GM18867 (cell line): Measurements from ENCODE around the gene SLBP.
A peak's percentile ranks its signal among the peaks of the same experiment; 100 is the strongest.

Experiments used
- ATAC-seq: cut with Tn5 transposase; IDR thresholded peaks from one replicate; pipeline ENCODE4 v1.9.1; 2021; ENCODE audit warnings: mild to moderate bottlenecking, moderate library complexity; ENCODE audit not compliant: unreplicated experiment

Gene SLBP

DNA sequence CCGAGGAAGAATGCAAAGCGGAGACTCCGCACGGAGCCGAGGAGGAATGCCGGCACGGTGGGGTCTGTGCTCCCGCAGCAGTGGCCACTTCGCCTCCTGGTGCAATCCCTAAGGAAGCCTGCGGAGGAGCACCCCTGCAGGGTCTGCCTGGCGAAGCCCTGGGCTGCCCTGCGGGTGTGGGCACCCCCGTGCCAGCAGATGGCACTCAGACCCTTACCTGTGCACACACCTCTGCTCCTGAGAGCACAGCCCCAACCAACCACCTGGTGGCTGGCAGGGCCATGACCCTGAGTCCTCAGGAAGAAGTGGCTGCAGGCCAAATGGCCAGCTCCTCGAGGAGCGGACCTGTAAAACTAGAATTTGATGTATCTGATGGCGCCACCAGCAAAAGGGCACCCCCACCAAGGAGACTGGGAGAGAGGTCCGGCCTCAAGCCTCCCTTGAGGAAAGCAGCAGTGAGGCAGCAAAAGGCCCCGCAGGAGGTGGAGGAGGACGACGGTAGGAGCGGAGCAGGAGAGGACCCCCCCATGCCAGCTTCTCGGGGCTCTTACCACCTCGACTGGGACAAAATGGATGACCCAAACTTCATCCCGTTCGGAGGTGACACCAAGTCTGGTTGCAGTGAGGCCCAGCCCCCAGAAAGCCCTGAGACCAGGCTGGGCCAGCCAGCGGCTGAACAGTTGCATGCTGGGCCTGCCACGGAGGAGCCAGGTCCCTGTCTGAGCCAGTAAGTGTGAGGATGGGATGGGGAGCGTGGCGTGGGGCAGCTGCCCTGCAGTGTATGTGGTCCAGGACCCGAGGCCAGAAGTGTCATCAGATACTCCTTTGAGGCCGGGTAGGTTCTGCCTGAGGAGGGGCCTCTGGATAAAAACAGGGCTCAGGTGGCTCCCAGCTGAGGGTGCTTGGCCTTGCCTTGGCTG is 16.2 kb upstream of the SLBP start:
- no peak for ATAC-seq

GRCh38 chr4:1727117-1728031 is 15.3 kb upstream of the SLBP start:
- ATAC-seq = no peak

DNA sequence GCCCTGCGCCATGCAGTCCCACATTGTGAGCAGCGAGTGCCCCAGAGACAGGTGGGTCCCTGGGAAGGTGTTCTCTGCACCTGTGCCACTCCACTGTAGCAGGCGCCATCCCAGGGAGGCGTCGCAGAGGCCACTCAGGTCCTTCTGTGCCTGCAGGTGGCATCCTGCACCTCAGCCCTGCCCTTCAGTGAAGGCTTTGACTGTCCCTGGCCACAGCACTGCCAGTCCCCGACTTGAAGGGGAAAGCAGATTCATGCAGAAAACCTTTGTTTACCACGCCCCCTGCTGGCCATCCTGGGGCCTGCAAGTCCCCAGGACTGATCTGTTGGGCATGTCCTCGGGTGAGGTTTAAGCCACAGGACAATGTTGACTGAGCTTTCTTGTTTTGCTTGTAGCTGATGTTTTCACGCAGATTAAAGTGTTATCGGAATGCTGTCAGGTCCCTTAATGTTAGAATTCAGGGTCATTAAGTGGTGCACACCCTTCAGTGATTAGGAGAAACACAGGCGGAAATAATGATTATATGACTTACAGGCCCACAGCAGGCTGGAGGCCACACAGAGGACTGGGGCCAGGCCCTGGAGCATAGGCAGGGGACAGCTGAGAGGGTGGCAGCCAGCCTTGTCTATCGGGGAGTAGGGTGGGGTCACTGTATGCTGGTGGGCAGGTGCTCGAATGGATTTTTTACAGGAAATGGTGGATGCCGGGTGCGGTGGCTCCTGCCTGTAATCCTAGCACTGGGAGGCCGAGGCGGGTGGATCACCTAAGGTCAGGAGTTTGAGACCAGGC is 14.2 kb upstream of the SLBP start:
- ATAC-seq = peak; percentile 30

GRCh38 chr4:1725521-1725920 is 13.4 kb upstream of the SLBP start:
- no peak for ATAC-seq

DNA sequence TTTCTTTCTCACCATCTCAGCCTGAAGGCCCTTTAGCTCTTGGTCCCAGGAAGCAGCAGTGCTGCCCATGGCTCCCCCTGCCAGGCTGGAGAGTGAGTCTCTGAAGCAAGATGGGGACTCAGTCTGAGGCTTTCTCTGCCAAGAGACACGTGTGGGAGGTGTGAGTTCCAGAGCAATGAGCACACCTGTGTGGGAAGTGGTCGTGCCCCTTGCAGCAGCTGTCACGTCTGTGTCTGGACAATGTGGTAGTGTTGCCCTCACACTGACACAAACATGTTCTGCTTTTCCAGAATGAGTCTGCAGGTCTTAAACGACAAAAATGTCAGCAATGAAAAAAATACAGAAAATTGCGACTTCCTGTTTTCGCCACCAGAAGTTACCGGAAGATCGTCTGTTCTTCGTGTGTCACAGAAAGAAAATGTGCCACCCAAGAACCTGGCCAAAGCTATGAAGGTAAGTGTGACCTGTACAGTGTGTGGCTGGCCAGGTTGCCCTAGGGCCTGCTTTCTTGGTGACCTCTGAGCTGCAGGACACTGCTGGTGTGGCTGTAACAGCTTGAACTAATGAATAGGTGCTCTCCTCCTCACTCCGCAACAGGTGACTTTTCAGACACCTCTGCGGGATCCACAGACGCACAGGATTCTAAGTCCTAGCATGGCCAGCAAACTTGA is 11.1 kb upstream of the SLBP start:
- ATAC-seq = no peak

GRCh38 chr4:1722551-1723118 is 10.5 kb upstream of the SLBP start:
- no peak for ATAC-seq

- ATAC-seq = no peak
These were observed 9.8 kb upstream of the SLBP start for GRCh38 chr4:1721666-1722550.

GRCh38 chr4:1721003-1721665 is 9.0 kb upstream of the SLBP start, which contains the start of the genes TACC3 and TMEM129:
Gene TACC3 (plus strand): TSS chr4:1721521. CDS start chr4:1723422, 1,901 bp downstream.
Gene TMEM129 (minus strand): TSS chr4:1721323. CDS start chr4:1720837, 486 bp downstream.
- peak; percentile 74 for ATAC-seq

DNA sequence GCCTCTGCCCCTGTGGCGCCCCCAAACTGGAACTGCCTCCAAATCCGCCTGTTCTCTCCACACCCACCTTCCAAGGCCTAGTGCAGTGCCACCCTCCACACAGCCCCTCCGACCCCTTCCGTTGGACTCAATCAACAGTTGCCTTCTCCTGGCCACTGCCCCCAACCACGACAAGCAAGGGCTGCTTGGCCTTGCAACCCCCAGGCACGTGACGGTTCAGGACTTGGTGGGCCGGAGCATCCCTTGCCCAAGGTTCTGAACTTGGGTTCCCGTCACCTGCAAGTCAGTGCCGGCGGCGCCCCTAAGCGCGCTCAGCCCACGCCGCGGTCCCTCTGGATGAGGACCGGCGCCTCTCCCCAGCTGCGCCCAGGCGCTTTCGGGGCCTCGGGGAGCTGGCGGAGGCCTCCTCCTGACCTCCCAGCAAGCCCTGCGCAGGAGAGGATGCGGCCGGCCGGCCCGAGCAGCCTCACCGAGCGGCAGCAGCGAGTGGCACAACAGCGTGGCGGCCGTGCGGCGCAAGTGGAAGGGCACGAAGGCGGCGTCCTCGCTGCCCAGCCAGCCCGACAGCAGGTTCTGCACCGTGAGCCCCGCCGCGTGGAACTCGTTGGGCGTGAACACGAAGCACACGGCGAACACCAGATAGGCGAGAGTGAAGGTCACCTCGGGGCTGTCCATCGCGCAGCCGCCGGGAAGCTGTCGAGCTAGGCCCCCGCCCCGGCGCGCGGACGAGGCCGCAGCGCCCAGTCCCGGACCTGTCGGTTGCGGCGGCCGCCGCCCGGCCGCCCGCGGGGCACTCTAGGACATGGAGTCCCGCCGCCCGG is 8.3 kb upstream of the SLBP start:
- peak; percentile 16 for ATAC-seq

DNA sequence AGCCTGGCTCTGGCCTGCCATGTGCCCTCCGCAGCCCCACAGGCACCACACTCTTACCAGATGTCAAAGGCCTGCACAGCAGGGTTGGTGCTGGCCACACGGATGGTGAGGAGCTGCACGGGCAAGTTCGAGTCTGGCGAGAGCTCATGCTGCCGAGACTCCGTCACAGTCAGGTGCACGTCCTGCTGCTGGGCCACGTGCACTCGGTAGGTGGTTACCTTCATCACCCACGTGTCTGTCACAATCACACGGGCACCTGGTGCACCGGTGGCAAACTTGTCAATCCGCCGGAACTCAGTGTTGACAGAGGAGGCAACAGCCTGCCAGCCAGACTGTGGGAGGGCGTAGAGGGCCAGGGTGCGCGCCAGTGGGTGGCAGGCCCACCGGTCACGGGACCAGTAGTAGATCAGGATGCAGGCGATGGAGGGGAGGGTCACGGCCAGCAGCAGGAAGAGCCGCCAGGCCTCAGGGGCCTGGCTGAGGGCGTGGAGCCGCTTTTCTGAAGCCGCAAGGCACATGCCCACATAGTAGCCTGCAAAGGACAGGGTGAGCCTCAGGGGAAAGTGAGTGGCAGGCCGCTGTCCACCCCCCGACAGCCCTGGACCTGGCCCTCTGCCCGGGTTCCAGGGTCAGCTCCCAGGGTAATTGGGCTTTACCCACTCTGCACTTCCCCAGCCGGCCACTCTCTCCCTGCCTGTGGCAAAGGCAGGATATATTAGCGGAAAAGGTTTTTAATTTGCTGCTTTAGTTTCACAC is 6.2 kb upstream of the SLBP start:
- no peak for ATAC-seq

DNA sequence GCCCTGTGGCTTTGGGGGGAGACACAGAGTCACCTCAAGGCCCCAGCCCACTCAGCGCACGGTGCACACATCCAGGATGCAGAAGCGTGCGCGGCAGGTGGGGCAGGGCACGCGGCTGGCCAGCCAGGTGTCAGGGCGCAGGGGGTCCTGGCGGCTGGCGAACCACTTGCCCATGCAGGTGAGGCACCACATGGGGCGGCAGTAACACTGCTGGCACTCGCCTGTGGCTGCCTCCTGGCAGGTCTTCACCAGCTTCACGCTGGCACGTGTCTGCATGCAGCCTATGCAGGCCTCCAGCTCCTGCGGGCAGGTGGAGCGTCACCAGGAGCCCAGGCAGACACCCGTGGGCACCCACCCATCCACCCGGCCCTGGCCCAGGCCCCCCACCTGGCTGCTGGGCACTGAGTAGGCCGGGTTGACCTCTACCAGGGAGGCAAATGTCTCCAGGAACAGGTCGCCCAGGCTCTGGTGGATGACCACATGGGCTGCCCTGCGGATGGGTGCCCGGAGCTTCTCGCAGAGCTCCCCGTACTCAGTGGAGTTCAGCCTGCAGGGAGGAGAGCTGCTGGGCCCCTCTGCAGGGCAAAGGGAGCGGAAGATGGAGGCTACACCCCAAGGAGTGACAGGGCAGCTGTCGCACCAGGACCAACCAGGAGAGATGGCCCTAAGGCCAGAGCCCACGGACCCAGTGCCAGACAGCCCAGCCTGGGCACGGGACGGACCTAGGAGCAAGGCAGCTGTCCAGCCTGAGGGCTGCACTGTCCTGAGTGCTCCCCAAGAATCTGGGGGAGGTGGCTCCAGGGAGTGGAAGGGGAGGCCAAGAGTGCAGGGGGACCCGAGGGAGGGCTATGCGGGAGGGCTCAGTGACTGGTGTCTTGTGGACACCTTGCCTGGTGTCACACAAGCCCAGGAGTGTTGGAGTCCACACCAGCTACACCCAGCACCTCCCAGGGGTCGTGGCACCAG is 5.3 kb upstream of the SLBP start:
- ATAC-seq = no peak

GRCh38 chr4:1716065-1716945 is 4.2 kb upstream of the SLBP start:
- no peak for ATAC-seq

DNA sequence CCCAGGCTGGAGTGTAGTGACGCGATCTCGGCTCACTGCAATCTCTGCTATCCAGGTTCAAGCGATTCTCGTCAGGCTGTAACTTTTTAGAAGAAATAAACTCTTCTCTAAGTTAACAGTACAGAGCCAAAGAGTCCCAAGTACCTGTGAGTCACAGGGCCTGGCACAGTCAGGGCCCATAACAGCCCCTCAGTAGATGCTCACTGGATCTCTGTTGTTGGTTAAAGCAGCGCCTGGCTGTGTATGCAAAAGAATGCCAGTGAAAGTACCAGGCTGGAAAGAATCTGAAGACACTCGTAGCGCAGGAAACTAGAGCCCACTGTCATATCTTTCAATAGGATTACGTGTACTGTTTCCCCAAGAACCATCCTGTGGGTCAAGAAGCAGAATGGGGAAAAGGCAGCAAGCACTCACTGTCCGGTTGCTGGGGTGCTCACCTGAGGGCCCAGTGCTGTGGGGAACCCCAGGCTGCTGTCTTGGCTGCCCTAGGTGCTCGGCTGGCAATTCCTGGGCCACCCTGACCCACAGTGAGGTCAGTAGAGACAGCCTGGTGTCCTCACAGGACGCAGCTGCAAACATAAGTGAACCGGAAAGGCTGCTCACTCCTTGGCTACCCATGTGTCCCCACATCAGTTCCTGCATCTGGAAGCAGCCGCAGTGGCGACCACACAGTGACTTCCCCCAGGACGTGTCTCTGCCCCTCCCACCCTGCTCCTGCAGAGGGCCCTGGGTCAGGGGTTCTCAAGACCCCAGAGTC is 3.1 kb upstream of the SLBP start:
- no peak for ATAC-seq
